HepG2 (cell line): Measurements from ENCODE around the gene RORB.

ENCODE experiments used
- ELF3 ChIP-seq: IDR thresholded peaks from 2 replicates; pipeline ENCODE4 v1.6.1; 2016; ENCODE audit warnings: missing genetic modification reagents, missing compliant biosample characterization
- EZH2 ChIP-seq: conservative IDR thresholded peaks from 2 replicates; pipeline ENCODE4 v1.6.1; 2012; ENCODE audit warnings: mild to moderate bottlenecking, low read depth, low read length, moderate library complexity
- GATAD2A ChIP-seq: IDR thresholded peaks from 2 replicates; pipeline ENCODE4 v1.6.1; 2016
- MLX ChIP-seq: IDR thresholded peaks from 2 replicates; pipeline ENCODE4 v1.6.1; 2016
- POLR2A ChIP-seq, 2 experiments: IDR thresholded peaks; 2 replicates each; pipeline ENCODE4 v1.6.1; 2011; ENCODE audit warnings: low read depth in 2 of 2, low read length in 2 of 2, mild to moderate bottlenecking in 1 of 2, moderate library complexity in 1 of 2; ENCODE audit not compliant: insufficient read depth in 1 of 2
- POLR2G ChIP-seq: fragments of 200-400 bp; formaldehyde crosslinking; IDR thresholded peaks from 2 replicates; pipeline ENCODE4 v1.6.1; 2018; ENCODE audit warnings: mild to moderate bottlenecking, low read depth, low read length, moderate library complexity
- SP2 ChIP-seq: sonication (generic); formaldehyde crosslinking; IDR thresholded peaks from 2 replicates; pipeline ENCODE4 v1.5.1; 2020; ENCODE audit warnings: mild to moderate bottlenecking, missing genetic modification reagents
- SRSF9 ChIP-seq: fragments of 200-400 bp; formaldehyde crosslinking; IDR thresholded peaks from 2 replicates; pipeline ENCODE4 v1.6.1; 2018; ENCODE audit warnings: borderline replicate concordance, mild to moderate bottlenecking, low read depth, low read length; ENCODE audit not compliant: insufficient read depth, poor library complexity, severe bottlenecking
- YY1 ChIP-seq: IDR thresholded peaks from 2 replicates; pipeline ENCODE4 v1.6.1; 2011; ENCODE audit warnings: low read length, low read depth, moderate library complexity, mild to moderate bottlenecking; ENCODE audit not compliant: insufficient read depth, insufficient replicate concordance
- TF ChIP-seq, protein P1 (sequence below): sonication (generic); formaldehyde crosslinking; IDR thresholded peaks from 2 replicates; pipeline ENCODE4 v1.8.1; 2023; ENCODE audit warnings: missing genetic modification reagents, inconsistent platforms, borderline replicate concordance
- TF ChIP-seq, protein P2 (sequence below): IDR thresholded peaks from 2 replicates; pipeline ENCODE4 v1.6.1; 2012; ENCODE audit warnings: low read depth, low read length, improper control_type of control experiment

DNA sequence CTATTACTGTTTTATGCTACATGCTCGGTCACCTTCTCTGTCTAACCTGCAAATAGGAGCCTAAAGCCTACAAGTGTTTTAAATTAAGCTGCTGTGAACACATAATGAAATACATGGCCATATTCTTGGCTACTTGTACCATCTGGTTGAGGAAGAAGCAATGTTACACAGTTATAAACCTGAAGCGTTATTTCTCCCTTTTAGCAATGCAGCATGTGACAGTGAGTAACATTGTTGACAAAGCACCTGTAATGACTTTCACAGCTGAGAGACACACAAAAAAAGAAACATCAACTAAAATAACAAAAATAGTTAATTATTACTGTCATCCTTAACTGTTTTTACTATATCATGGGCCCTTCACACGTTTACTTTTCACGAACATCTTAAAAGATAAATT lies 146.9 kb downstream of the RORB start:
- no peak for TF ChIP-seq MLX
- no peak for TF ChIP-seq ELF3 (CRISPR knock-in tag)
- TF ChIP-seq, protein P1, sequence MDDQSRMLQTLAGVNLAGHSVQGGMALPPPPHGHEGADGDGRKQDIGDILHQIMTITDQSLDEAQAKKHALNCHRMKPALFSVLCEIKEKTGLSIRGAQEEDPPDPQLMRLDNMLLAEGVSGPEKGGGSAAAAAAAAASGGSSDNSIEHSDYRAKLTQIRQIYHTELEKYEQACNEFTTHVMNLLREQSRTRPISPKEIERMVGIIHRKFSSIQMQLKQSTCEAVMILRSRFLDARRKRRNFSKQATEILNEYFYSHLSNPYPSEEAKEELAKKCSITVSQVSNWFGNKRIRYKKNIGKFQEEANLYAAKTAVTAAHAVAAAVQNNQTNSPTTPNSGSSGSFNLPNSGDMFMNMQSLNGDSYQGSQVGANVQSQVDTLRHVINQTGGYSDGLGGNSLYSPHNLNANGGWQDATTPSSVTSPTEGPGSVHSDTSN (CRISPR knock-in tag): no peak
- TF ChIP-seq GATAD2A: no peak
- TF ChIP-seq EZH2: no peak
- no peak for TF ChIP-seq SP2 (CRISPR knock-in tag)
- TF ChIP-seq POLR2G: no peak
- TF ChIP-seq, protein P2, sequence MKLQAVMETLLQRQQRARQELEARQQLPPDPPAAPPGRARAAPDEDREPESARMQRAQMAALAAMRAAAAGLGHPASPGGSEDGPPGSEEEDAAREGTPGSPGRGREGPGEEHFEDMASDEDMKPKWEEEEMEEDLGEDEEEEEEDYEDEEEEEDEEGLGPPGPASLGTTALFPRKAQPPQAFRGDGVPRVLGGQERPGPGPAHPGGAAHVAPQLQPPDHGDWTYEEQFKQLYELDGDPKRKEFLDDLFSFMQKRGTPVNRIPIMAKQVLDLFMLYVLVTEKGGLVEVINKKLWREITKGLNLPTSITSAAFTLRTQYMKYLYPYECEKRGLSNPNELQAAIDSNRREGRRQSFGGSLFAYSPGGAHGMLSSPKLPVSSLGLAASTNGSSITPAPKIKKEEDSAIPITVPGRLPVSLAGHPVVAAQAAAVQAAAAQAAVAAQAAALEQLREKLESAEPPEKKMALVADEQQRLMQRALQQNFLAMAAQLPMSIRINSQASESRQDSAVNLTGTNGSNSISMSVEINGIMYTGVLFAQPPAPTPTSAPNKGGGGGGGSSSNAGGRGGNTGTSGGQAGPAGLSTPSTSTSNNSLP: no peak
- TF ChIP-seq POLR2A (IDR thresholded peaks at IDR 0.05; ENCODE audit: insufficient read depth in 1 of 2, low read depth in 2 of 2, low read length in 2 of 2): no peak
- no peak for TF ChIP-seq YY1
- no peak for TF ChIP-seq SRSF9
